T-helper 2 cell treated with Interferon-gamma antibody and Interleukin-4, amounts not matched to agents 100 ng/mL and 5 ng/mL, for 36 hours (primary cell): ENCODE results near the gene TRRAP. TPM values are rescaled to one million over a fixed set of nuclear protein-coding genes. Genes with fewer than 3 reads are reported as not detected.

Source experiments
- intact Hi-C: fragments of 100-400 bp; cut with micrococcal nuclease; formaldehyde crosslinking; loops from one replicate; pipeline ENCODE4 v1.15.1; 2023
- total RNA-seq: library from RNA; stranded (reverse); gene quantifications from 2 replicates; pipeline ENCODE4 v1.2.3, GENCODE V29; 2022

The TRRAP gene
- total RNA-seq, 1 donor from 2014 or later: 62.4 TPM

DNA sequence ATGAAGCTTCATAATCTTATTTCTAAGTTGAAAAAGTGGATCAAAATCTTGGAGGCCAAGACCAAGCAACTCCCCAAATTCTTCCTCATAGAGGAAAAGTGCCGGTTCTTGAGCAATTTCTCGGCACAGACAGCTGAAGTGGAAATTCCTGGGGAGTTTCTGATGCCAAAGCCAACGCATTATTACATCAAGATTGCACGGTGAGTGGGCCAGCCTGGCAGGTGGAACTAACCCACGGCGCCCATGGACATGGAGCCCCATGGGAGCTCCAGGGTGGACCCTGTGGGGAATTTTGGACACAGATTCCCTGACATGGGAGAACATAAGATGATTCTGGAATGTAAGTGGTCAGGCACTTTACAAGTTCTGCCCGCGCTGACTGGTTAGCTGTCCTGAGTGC, 125.9 kb downstream of the TRRAP start:
- intact Hi-C loops: no loop called here

- intact Hi-C loops: no loop called here
Observed at GRCh38 chr7:99004781-99005500, 126.6 kb downstream of the TRRAP start.

DNA sequence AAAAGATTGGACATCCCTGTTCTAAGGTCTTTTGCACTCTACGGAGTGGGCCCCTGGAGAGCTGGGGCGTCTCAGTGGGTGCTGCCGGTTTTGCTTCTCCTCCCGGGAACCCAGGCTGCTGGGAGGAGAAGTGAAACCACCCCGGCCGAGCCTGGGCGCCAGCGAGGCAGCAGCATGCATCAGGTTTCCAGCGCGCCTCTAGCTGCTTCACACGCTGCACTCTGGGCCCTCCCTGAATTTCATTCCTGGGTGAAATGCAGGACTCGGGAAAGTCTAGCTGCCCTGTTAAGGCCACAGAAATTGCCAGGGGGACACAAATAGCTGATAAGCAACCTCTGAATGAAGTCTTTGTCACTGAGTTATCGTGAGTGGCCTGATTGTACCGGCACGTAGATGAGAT, 127.4 kb downstream of the TRRAP start:
- intact Hi-C loops: no loop called here

GRCh38 chr7:99006739-99007424, 128.6 kb downstream of the TRRAP start:
- intact Hi-C loops: no loop called here

DNA sequence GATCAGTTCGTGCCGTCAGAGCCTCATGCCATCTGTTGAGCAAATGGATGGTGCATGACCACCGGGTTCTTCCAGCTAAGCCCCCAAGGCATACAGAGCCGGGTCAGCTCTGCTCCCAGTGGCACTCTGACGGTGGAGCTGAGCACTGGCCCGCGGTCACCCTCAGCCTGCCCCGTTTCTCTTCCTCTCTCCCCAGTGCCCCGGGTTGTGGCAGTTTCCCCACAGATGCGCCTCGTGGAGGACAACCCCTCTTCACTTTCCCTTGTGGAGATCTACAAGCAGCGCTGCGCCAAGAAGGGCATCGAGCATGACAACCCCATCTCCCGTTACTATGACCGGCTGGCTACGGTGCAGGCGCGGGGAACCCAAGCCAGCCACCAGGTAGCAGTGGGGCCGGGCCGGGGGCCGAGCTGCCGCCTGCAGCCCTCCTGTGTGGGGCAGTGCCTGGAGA, 129.9 kb downstream of the TRRAP start:
- intact Hi-C loops: no loop called here

- intact Hi-C loops: no loop called here
Observed at GRCh38 chr7:99008921-99009530, 130.7 kb downstream of the TRRAP start.

- intact Hi-C loops: no loop called here
Observed at GRCh38 chr7:99010281-99010680, 131.9 kb downstream of the TRRAP start.

DNA sequence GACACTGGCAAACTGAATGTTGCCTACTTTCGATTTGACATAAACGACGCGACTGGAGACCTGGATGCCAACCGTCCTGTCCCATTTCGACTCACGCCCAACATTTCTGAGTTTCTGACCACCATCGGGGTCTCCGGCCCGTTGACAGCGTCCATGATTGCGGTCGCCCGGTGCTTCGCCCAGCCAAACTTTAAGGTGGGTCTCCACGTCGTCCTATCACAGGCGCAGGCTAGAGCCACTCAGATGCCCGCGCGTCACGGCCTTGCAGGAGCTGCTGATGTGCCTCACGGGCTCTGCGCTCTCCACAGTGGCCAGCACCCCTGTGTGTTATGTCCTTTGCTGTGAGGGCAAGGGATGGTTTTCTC, 133.0 kb downstream of the TRRAP start:
- intact Hi-C loops: no loop called here

GRCh38 chr7:99011706-99012404, 133.5 kb downstream of the TRRAP start:
- intact Hi-C loops: no loop called here

- intact Hi-C loops: no loop called here
Observed at GRCh38 chr7:99012722-99013121, 134.4 kb downstream of the TRRAP start.

- intact Hi-C loops: no loop called here
Observed at GRCh38 chr7:99013266-99014112, 135.2 kb downstream of the TRRAP start.

DNA sequence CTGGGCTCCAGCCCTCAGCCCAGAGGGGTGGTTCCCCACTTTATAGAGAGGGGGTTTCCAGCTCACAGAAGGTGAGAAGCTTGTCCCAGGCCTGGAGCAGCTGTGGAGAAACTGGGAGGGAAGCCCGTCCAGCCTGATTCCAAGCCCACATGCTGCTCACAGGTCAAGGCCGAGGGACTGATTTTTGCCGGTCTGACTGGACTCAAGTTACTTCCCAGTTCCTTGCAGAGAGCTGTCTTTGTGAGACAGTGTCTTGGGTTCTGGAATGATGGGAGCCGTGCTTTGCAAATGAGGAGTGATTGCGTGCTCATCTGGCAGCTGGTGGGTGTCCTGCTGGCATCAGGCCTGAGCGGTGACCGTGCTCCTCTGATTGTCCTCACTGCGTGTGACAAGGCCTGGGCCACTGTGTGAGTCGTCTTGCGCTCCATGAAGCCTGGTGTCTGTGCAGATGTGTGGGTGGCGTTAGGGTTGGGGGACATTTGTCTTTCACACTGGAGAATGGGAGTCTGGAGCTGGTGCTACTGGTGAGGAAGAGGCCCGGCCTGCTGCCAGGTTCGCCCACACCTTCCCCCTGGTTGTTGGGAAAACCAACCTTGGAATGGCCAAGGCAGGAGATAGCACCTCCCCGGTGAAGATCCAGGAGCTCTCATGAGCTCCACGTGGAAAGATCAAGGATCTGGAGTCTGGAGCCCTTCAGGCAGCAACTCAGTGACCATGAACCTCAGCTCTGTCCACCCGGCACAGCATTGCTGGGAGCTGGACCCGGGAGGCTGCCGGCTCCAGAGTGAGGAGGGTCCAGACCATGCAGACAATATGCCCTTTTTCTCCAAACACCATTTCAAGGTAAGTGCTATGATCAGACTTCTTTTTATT, 136.0 kb downstream of the TRRAP start:
- intact Hi-C loops: no loop called here

DNA sequence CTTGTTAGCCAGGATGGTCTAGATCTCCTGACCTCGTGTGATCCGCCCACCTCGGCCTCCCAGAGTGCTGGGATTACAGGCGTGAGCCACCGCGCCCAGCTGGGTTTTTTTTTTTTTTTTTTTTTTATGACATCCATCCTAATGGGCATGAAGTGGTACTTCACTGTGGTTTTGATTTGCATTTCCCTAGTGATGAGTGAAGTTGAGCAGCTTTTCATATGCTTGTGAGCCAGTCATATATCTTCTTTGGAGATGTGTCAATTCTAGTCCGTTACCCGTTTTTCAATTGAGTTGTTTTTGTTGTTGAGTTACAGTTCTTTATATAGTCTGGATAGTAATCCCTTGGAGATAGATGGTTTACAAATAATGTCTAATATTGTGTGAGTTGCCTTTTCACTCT, 137.9 kb downstream of the TRRAP start:
- intact Hi-C loops: no loop called here

DNA sequence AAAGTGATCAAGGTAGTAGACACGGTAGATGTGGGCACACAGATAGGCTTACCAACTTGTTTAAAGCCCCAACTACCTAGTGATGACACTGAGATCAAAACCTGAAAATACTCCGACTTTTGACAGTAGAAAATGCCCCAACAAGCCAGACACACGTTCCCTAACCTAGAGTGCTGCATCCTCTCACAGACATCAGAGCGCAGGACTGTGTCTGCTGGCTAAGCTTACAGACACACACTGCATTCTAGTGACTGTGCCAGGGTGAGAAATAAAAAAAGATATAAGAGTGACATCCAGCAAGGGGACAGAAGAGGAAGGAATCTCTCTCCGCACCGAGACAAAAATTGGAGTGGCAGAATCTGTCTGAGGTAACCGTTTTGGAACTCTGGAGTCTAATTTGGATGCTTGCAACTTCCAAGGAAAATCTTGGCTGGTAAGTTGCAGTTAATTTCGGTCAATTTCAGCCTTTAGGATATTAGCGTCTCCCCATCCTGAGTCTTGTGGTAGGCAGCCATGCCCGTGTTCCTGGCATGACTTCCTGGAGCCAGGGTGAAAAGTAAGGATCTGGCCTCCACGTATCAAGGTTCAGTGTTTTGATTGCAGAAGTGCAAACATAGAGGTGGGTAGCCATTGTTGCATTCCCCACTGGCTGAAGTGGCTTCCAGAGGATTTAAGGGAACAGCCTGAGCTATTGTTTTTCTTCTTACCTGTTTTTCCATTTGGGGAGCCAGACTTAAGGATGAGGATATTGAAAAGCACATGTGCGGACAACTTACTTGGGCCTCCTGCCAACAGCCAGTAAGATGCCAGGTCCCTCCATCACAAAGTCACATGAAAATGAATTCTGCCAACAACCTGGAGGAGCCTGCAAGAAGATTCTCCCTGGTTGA, 141.4 kb downstream of the TRRAP start:
- intact Hi-C loops: no loop called here

GRCh38 chr7:99020413-99020715, 142.0 kb downstream of the TRRAP start:
- intact Hi-C loops: no loop called here

DNA sequence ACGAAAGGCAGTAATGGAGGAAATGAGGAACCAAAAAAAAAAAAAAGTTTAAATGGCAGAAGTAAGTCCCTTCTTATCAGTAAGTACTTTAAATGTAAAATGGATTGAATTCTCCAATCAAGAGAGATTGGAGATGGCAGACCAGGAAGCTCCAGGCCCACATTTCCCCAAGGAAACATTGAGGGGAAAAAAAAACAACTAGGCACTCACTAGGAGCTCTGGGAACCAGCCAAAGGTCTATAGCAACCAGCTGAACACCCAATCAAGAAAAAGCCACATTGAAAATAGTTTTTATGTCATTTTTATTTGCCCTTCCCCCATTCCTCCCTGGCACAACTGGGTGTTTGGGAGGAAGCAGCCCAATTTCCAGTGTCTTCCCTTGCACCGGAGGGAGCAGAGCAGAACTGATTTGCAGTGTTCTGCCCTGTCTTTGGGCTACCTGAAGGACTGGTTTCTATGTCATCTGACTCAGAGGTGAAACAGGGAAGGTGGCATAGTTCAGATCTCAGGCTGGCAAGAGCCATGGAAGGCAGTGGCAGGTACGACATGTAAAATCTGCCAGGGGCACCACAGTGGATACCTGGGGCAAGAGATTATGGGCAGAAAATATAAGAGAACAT, 143.7 kb downstream of the TRRAP start:
- intact Hi-C loops: no loop called here

- intact Hi-C loops: no loop called here
Observed at GRCh38 chr7:99024066-99024465, 145.7 kb downstream of the TRRAP start.

- intact Hi-C loops: no loop called here
Observed at GRCh38 chr7:99027241-99027640, 148.9 kb downstream of the TRRAP start.

- intact Hi-C loops: no loop called here
Observed at GRCh38 chr7:99027841-99028240, 149.5 kb downstream of the TRRAP start.
